ENCODE results near the gene CALY. TPM values are rescaled to one million over a fixed set of nuclear protein-coding genes. Genes with fewer than 3 reads are reported as not detected.
"Not testable (repeated sequence)": the region's sequence is repeated elsewhere in the genome, so short reads cannot be mapped to it uniquely, and the experiment has no call there.

The CALY gene
- total and polyA plus RNA-seq, 12 donors: 0.55 to 30.7 (median 12.4) TPM; not detected in 4

DNA sequence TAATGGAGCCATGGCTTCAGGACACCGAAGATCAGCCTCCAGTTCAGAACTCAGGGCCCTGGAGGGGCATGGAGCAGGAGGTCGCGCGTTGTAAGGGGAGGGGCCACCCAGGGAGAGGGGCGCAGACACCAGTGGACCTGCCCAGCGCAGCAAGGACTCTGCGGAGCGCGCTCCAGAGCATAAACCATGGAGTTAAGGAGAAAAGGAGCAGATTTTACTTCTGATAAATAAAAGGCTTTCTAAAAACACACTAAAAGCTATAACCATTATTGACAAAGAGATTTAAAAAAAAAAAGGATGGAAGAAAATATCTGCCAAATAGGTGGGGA, 10.5 kb downstream of the CALY start:
- Histone ChIP-seq H3K4me1 (replicated peaks in 1 of 2) (peaks cover 0 to 21% of the 10 kb centered on the region in 2 donors), H3K27me3 (peaks cover 41% of the 10 kb centered on the region), H3K4me3 (peak overlapping the region in 1 of 4 donors; percentile 53), H3K36me3 (replicated peaks in 1 of 2) (no peaks in the 10 kb centered on the region), H3K27ac (peak overlapping the region in 1 of 5 donors; percentile 52), H3K9me3 (replicated peaks in 1 of 3) (no peaks in the 10 kb centered on the region)
- DNase-seq: no peak
- 32 to 44% (median 39%) methylated on average over 9 of the region's 9 CpGs for WGBS, 4 donors
- TF ChIP-seq POLR2A (IDR thresholded peaks at IDR 0.05): no peak
- TF ChIP-seq, protein P1, sequence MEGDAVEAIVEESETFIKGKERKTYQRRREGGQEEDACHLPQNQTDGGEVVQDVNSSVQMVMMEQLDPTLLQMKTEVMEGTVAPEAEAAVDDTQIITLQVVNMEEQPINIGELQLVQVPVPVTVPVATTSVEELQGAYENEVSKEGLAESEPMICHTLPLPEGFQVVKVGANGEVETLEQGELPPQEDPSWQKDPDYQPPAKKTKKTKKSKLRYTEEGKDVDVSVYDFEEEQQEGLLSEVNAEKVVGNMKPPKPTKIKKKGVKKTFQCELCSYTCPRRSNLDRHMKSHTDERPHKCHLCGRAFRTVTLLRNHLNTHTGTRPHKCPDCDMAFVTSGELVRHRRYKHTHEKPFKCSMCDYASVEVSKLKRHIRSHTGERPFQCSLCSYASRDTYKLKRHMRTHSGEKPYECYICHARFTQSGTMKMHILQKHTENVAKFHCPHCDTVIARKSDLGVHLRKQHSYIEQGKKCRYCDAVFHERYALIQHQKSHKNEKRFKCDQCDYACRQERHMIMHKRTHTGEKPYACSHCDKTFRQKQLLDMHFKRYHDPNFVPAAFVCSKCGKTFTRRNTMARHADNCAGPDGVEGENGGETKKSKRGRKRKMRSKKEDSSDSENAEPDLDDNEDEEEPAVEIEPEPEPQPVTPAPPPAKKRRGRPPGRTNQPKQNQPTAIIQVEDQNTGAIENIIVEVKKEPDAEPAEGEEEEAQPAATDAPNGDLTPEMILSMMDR (IDR thresholded peaks at IDR 0.05): no peak
- intact Hi-C loops (cut with DNase I): no loop called here

DNA sequence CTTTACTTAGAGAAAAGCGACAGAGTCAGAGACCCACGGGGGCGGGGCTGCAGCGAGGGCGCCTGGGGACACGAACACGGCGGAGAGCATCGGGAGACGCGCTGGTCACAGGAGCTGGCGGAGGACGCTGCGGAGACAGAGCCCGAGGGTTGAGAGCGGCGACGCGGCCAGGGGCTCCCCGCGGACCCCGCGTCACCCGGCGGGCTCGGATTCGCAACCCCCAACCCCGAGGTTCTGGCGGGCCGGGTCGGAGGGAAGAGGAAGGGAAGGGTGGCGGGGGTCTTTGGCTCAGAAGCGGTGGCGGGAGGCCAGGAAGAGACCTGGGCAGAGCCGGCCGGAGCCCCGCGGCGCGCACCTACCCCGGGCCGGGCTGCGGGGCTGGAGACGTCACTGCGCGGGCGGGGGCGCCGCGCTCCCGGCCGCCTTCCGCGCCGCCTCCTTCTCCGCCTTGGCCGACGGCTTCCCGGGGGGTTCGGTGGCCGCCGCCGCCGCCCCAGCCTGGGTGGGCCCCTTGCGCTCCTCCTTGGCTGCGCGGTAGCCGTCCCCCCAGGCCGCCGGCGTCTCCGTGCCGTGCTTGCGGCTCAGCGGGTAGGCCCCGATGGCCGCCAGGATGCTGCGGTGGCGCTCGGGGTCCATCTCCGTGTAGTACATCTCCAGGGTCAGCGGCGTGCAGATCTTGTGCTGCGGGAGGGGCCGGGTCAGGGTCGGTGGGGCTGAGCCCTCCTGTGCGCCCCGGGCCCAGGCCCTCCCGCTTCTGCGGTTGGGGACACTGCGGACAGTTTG, 11.1 kb downstream of the CALY start:
- WGBS, 4 donors: 1 to 7% (median 2%) methylated on average over 3 to 90 of the region's 91 CpGs
- H3K9me3 ChIP-seq (replicated peaks in 1 of 3): no peaks in the 10 kb centered on the region
- H3K27ac ChIP-seq: peak overlapping the region in 1 of 5 donors; percentile 52
- peak overlapping the region in 2 of 4 donors; percentile 16 to 53 for H3K4me3 ChIP-seq
- TF ChIP-seq, protein P1 (IDR thresholded peaks at IDR 0.05): no peak
- TF ChIP-seq POLR2A (IDR thresholded peaks at IDR 0.05): no peak
- intact Hi-C loops (cut with DNase I): no loop called here
- H3K4me1 ChIP-seq (replicated peaks in 1 of 2): peaks cover 0 to 21% of the 10 kb centered on the region in 2 donors
- DNase-seq: peak in 2 of 7 donors; percentile 31 to 84
- peaks cover 41% of the 10 kb centered on the region for H3K27me3 ChIP-seq
- H3K36me3 ChIP-seq (replicated peaks in 1 of 2): no peaks in the 10 kb centered on the region

DNA sequence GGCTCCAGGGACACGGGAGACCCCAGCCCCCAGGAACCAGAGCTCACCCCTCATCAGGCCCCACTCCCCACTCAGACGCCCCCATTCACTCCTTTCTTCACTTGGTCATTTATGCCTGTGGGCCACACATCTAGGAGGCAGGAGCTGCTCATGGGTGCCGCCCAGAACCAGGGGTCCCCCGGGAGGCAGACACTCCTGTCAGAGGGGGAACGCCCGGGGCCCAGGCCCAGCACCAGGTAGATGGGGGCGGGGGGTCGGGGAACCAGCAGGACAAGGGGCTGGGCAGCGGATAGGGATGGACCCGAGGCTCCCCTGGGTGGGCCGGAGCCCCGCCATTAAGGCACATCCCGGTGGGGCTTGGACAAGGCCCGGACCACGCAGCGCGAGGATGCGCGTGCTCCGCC, 11.8 kb downstream of the CALY start:
- intact Hi-C loops (cut with DNase I): no loop called here
- 19 to 30% (median 22%) methylated on average over 6 to 20 of the region's 20 CpGs for WGBS, 4 donors
- peak overlapping the region in 1 of 4 donors; percentile 53 for H3K4me3 ChIP-seq
- H3K9me3 ChIP-seq (replicated peaks in 1 of 3): no peaks in the 10 kb centered on the region
- peaks cover 41% of the 10 kb centered on the region for H3K27me3 ChIP-seq
- no peaks in the 10 kb centered on the region for H3K36me3 ChIP-seq (replicated peaks in 1 of 2)
- no peak for DNase-seq
- H3K27ac ChIP-seq: peak overlapping the region in 1 of 5 donors; percentile 52
- H3K4me1 ChIP-seq (replicated peaks in 1 of 2): peaks cover 0 to 19% of the 10 kb centered on the region in 2 donors
- TF ChIP-seq, protein P1 (IDR thresholded peaks at IDR 0.05): no peak
- TF ChIP-seq POLR2A (IDR thresholded peaks at IDR 0.05): no peak

DNA sequence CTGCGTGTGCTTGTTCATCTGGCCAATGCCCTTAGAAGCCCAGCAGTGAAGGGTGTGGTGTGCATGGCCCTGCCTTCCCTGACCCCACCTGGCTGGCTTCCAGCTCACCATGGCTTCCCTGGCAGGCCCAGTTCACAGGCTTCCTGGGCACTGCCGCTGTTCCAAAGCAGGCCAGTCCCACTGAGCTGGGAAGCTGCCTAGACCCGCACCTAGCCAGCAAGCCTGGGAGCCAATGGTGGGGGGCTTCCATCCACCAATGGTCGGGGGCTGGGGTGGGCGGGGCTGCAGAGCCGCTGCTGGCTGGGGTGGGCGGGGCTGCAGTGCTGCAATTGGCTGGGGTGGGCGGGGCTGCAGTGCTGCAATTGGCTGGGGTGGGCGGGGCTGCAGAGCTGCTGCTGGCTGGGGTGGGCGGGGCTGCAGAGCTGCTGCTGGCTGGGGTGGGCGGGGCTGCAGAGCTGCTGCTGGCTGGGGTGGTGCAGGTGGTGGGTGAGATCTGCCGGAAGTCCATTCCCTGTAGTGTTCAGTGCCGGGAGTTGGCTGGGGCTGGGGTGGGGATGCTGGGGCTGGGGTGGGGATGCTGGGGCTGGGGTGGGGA, 12.4 kb downstream of the CALY start:
- H3K27ac ChIP-seq: no peak overlapping the region
- peak overlapping the region in 1 of 4 donors; percentile 53 for H3K4me3 ChIP-seq
- 5 to 10% (median 6%) methylated on average over 2 to 13 of the region's 13 CpGs for WGBS, 4 donors
- peaks cover 0 to 14% of the 10 kb centered on the region in 2 donors for H3K4me1 ChIP-seq (replicated peaks in 1 of 2)
- no peaks in the 10 kb centered on the region for H3K9me3 ChIP-seq (replicated peaks in 1 of 3)
- intact Hi-C loops (cut with DNase I): no loop called here
- H3K36me3 ChIP-seq (replicated peaks in 1 of 2): no peaks in the 10 kb centered on the region
- DNase-seq: peak; percentile 70 to 89 (median 81)
- no peak for TF ChIP-seq POLR2A (IDR thresholded peaks at IDR 0.05)
- TF ChIP-seq, protein P1 (IDR thresholded peaks at IDR 0.05): no peak
- peaks cover 41% of the 10 kb centered on the region for H3K27me3 ChIP-seq

DNA sequence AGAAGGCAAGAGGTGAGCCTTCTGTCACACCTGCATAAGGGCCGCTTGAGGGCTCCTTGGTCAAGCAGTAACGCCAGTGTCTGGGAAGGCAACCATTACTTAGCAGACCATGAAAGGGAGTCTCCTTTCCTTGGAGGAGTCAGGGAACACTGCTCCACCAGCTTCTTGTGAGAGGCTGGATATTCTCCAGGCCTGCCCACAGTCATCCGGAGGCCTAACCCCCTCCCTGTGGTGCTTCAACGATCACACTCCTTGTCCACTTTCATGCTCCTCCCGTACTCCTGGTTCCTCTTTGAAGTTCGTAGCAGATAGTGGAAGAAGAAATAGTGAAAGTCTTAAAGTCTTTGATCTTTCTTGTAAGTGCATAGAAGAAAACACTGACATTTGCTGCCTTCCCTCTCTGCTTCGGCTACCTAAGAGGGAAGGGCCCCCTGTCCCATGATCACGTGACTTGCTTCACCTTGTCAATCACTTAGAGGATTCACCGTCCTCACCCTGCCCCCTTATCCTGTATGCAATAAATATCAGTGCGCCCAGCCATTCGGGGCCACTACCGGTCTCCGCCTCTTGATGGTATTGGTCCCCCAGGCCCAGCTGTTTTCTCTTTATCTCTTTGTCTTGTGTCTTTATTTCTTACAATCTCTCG, 14.5 kb downstream of the CALY start:
- intact Hi-C loops (cut with DNase I); H3K27ac ChIP-seq; DNase-seq; H3K9me3 ChIP-seq (replicated peaks in 1 of 3); H3K36me3 ChIP-seq (replicated peaks in 1 of 2); H3K4me3 ChIP-seq: not testable (repeated sequence)
- peaks cover 24% of the 10 kb centered on the region for H3K27me3 ChIP-seq
- WGBS, 4 donors: 80 to 88% (median 86%) methylated on average over 11 to 12 of the region's 14 CpGs
- peaks cover 0 to 13% of the 10 kb centered on the region in 2 donors for H3K4me1 ChIP-seq (replicated peaks in 1 of 2)

DNA sequence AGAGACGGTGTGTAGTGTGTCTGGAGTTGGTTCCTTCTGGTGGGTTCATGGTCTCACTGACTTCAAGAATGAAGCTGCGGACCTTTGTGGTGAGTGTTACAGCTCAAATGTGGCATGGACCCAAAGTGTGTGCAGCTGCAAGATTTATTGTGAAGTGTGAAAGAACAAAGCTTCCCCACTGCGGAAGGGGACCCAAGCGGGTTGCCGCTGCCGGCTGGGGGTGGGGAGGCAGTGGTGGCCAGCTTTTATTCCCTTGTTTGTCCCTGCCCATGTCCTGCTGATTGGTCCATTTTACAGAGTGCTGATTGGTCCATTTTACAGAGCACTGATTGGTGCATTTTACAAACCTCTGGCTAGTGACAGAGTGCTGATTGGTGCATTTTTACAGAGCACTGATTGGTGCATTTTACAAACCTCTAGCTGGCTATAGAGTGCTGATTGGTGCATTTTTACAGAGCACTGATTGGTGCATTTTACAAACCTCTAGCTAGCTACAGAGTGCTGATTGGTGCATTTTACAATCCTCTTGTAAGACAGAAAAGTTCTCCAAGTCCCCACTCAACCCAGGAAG, 15.8 kb downstream of the CALY start:
- 90 to 97% (median 95%) methylated on average over 6 of the region's 6 CpGs for WGBS, 4 donors
- Histone ChIP-seq H3K27me3 (peaks cover 12% of the 10 kb centered on the region), H3K4me1 (replicated peaks in 1 of 2) (peaks cover 0 to 11% of the 10 kb centered on the region in 2 donors)
- H3K27ac ChIP-seq; DNase-seq; H3K4me3 ChIP-seq; H3K36me3 ChIP-seq (replicated peaks in 1 of 2); H3K9me3 ChIP-seq (replicated peaks in 1 of 3); intact Hi-C loops (cut with DNase I): not testable (repeated sequence)
